CD14-positive monocyte (primary cell): Measurements from ENCODE around the gene MOB3A. TPM values are rescaled to one million over a fixed set of nuclear protein-coding genes. Genes with fewer than 3 reads are reported as not detected.

Experiments
- DNase-seq, 3 donors: peaks; one replicate each; pipeline ENCODE4 v3.0.0-alpha.2; 2011 to 2022
- H2AFZ ChIP-seq: 2 replicates; pipeline ENCODE4 v1.6.0; 2012; ENCODE audit warnings: mild to moderate bottlenecking, low read depth, low read length, inconsistent platforms; ENCODE audit not compliant: insufficient read depth, poor library complexity, severe bottlenecking
- H3K27ac ChIP-seq, 2 donors: 1 replicate in 1 of 2; 2 replicates in 1 of 2; pipeline ENCODE4 v1.5.1; 2012 to 2013; ENCODE audit warnings: low read length in 2 of 2, control low read depth in 1 of 2, inconsistent platforms in 1 of 2, low read depth in 1 of 2, mild to moderate bottlenecking in 1 of 2
- H3K27me3 ChIP-seq, 2 donors: one replicate each; pipeline versions ENCODE4 v1.6.0 to v1.6.1; 2011 to 2013; ENCODE audit warnings: low read length in 2 of 2; ENCODE audit not compliant: control insufficient read depth in 2 of 2, insufficient read depth in 2 of 2
- H3K36me3 ChIP-seq, 2 donors: replicated peaks in 1 of 2; 1 replicate in 1 of 2; 2 replicates in 1 of 2; pipeline versions ENCODE4 v1.5.1 to v1.6.1; 2012 to 2013; ENCODE audit warnings: low read length in 2 of 2, control low read depth in 1 of 2, inconsistent platforms in 1 of 2, mild to moderate bottlenecking in 1 of 2; ENCODE audit not compliant: insufficient read depth in 2 of 2, control insufficient read depth in 1 of 2
- H3K4me1 ChIP-seq, 2 donors: 1 replicate in 1 of 2; 2 replicates in 1 of 2; pipeline versions ENCODE4 v1.5.1 to v1.6.1; 2012 to 2013; ENCODE audit warnings: low read length in 2 of 2, control low read depth in 1 of 2, inconsistent platforms in 1 of 2, mild to moderate bottlenecking in 1 of 2, moderate library complexity in 1 of 2; ENCODE audit not compliant: insufficient read depth in 2 of 2, control insufficient read depth in 1 of 2
- H3K4me2 ChIP-seq: replicated peaks from 2 replicates; pipeline ENCODE3; 2012; ENCODE audit warnings: low read length, moderate library complexity, mild to moderate bottlenecking; ENCODE audit not compliant: poor library complexity, severe bottlenecking; ENCODE audit errors: extremely low read depth
- H3K4me3 ChIP-seq, 3 experiments: fragments of 200-600 bp in 1 of 3; sonication (generic) in 1 of 3; replicated peaks in 1 of 3; 1 replicate in 2 of 3; 2 replicates in 1 of 3; pipeline ENCODE4 v1.5.1; 2011 to 2013; ENCODE audit warnings: low read length in 3 of 3, mild to moderate bottlenecking in 3 of 3, control low read depth in 2 of 3, low read depth in 2 of 3, inconsistent platforms in 1 of 3, moderate library complexity in 1 of 3
- H3K79me2 ChIP-seq: 2 replicates; pipeline ENCODE4 v1.6.0; 2012; ENCODE audit warnings: mild to moderate bottlenecking, control low read depth, inconsistent platforms, low read length, moderate library complexity; ENCODE audit not compliant: insufficient read depth
- H3K9ac ChIP-seq: 2 replicates; pipeline ENCODE4 v1.6.0; 2017; ENCODE audit warnings: low read length, mild to moderate bottlenecking; ENCODE audit not compliant: insufficient read depth, poor library complexity, severe bottlenecking
- H3K9me3 ChIP-seq, 2 donors: replicated peaks in 1 of 2; 1 replicate in 1 of 2; 2 replicates in 1 of 2; pipeline versions ENCODE4 v1.5.1 to v1.6.1; 2012 to 2013; ENCODE audit warnings: low read length in 2 of 2, control low read depth in 1 of 2; ENCODE audit not compliant: control insufficient read depth in 1 of 2, insufficient read depth in 1 of 2
- H4K20me1 ChIP-seq: 2 replicates; pipeline ENCODE4 v1.6.0; 2012; ENCODE audit warnings: mild to moderate bottlenecking, low read length, control low read depth, moderate library complexity; ENCODE audit not compliant: insufficient read depth
- H3K27ac Mint-ChIP-seq, 7 donors: one replicate each; pipeline ENCODE4 v1.8.0; 2020; ENCODE audit warnings: mild to moderate bottlenecking in 7 of 7, mixed read lengths in 7 of 7, moderate library complexity in 6 of 7, inconsistent platforms in 2 of 7
- H3K27me3 Mint-ChIP-seq, 3 donors: one replicate each; pipeline ENCODE4 v1.8.0; 2021 to 2022; ENCODE audit warnings: low read depth in 3 of 3, mild to moderate bottlenecking in 3 of 3, mixed read lengths in 3 of 3, moderate library complexity in 3 of 3, inconsistent platforms in 1 of 3
- H3K36me3 Mint-ChIP-seq, 2 donors: one replicate each; pipeline ENCODE4 v1.8.0; 2020; ENCODE audit warnings: mixed read lengths in 2 of 2, inconsistent platforms in 1 of 2, mild to moderate bottlenecking in 1 of 2
- H3K4me1 Mint-ChIP-seq: one replicate; pipeline ENCODE4 v1.8.0; 2020; ENCODE audit warnings: mild to moderate bottlenecking, mixed read lengths
- H3K4me3 Mint-ChIP-seq, 2 donors: one replicate each; pipeline ENCODE4 v1.8.0; 2020; ENCODE audit warnings: mild to moderate bottlenecking in 2 of 2, mixed read lengths in 2 of 2, moderate library complexity in 1 of 2
- H3K9me3 Mint-ChIP-seq, 7 donors: one replicate each; pipeline ENCODE4 v1.8.0; 2020 to 2022; ENCODE audit warnings: mixed read lengths in 7 of 7, mild to moderate bottlenecking in 6 of 7, moderate library complexity in 6 of 7, inconsistent platforms in 2 of 7
- WGBS: methylation state at CpG from one replicate; pipeline ENCODE4 v1.1.5; 2013; ENCODE audit warnings: missing lambda C conversion rate; ENCODE audit not compliant: insufficient coverage; 5-methylcytosine and 5-hydroxymethylcytosine counted together
- intact Hi-C, 2 donors: fragments of 100-400 bp; cut with micrococcal nuclease; formaldehyde crosslinking; loops; one replicate each; pipeline versions ENCODE4 v1.15.0 to v1.15.1; 2023
- polyA plus RNA-seq, 3 donors: library from polyadenylated mRNA; depleted of rRNA in 1 of 3; unstranded in 2 of 3; stranded (reverse) in 1 of 3; fragments of 300-500 nt in 2 of 3; fragments of >200 nt in 1 of 3; fragmentation: Illumina TruSeq in 2 of 3; gene quantifications; 1 replicate in 2 of 3; 2 replicates in 1 of 3; pipeline ENCODE4 v1.2.3, GENCODE V29; 2012 to 2021
- TF ChIP-seq, protein P1 (sequence below): fragments of 200-600 bp; IDR thresholded peaks from one replicate; pipeline ENCODE4 v1.8.0; 2022; ENCODE audit warnings: antibody characterized with exemption, mild to moderate bottlenecking

The MOB3A gene
- polyA plus RNA-seq, 3 donors = 60.5 to 179 (median 96.3) TPM

DNA sequence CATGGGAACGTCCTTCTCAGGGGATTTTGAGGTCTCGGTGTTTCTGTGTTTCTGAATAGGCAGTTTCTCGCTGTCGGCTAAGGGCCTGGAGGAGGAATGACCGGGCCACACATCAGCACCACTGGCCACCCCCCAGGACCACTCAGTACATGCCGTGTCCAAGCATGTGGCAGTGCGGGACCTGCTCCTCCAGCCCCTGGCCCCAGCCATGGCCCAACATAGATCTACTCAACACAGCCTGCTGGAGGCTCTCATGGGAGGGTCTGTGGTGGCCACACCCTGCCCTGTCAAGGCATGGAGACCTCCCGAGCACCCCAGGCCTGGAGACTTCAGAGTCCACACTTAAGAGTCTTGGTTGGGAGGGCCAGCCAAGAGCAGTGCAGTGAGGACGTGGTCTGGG is 18.1 kb upstream of the MOB3A start:
- Mint-ChIP-seq H3K36me3 (peaks cover 72 to 97% of the 10 kb centered on the region in 2 donors), H3K4me1 (no peaks in the 10 kb centered on the region), H3K4me3 (no peak overlapping the region), H3K27ac (peak overlapping the region in 3 of 7 donors; percentile 26 to 82 (median 75)), H3K9me3 (no peaks in the 10 kb centered on the region), H3K27me3 (no peaks in the 10 kb centered on the region)
- 100% methylated on average over 2 of the region's 9 CpGs for WGBS
- Histone ChIP-seq H3K79me2 (no peaks in the 10 kb centered on the region), H3K4me2 (no peak overlapping the region), H3K27me3 (no peaks in the 10 kb centered on the region), H4K20me1 (peaks cover 77% of the 10 kb centered on the region), H3K9me3 (no peaks in the 10 kb centered on the region), H3K36me3 (peaks cover 97 to 99% of the 10 kb centered on the region in 2 donors), H3K27ac (no peak overlapping the region), H2AFZ (no peak overlapping the region), H3K4me3 (no peak overlapping the region), H3K9ac (no peak overlapping the region), H3K4me1 (no peaks in the 10 kb centered on the region)
- TF ChIP-seq, protein P1, sequence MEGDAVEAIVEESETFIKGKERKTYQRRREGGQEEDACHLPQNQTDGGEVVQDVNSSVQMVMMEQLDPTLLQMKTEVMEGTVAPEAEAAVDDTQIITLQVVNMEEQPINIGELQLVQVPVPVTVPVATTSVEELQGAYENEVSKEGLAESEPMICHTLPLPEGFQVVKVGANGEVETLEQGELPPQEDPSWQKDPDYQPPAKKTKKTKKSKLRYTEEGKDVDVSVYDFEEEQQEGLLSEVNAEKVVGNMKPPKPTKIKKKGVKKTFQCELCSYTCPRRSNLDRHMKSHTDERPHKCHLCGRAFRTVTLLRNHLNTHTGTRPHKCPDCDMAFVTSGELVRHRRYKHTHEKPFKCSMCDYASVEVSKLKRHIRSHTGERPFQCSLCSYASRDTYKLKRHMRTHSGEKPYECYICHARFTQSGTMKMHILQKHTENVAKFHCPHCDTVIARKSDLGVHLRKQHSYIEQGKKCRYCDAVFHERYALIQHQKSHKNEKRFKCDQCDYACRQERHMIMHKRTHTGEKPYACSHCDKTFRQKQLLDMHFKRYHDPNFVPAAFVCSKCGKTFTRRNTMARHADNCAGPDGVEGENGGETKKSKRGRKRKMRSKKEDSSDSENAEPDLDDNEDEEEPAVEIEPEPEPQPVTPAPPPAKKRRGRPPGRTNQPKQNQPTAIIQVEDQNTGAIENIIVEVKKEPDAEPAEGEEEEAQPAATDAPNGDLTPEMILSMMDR = no peak
- no peak for DNase-seq
- intact Hi-C loops = no loop called here

DNA sequence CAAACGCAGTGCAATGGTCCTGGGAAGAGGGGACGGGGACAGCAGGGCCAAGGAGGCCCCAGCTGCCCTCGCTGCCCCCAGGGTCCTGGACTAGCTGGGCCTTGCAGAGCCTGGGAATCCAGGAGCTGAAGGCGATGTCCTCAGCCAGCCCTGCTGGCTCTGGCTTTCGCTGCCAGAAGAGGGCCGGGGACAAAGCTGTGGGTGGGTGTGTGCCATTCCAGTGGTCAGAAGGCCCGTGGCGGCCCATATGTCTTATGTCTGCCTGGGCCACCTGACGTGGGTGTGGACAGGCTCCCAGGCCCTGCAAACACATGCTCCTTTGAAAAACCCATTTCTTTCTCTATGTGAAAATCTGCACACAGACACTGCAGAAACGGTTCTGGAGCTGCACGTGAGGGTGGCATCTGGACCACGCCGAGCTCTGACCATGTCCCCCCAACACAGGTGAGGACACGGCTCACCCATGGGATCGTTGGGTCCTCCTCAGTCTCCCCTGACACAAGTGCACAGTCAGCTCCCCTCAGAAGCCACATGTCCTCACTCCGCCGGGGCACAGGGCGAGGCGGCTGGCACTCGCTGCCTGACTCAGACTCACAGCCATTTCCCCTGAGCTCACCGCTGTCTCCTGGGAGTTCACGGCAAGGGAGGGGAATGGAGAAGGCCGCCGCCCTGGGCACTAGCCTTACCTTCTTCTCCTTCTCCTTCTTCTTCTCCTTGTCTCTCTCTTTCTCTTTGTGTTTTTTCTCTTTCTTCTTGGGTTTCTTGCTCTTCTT is 17.5 kb upstream of the MOB3A start:
- no peaks in the 10 kb centered on the region for H3K4me1 Mint-ChIP-seq
- H3K27ac Mint-ChIP-seq = peak overlapping the region in 2 of 7 donors; percentile 75 to 82
- Histone ChIP-seq H3K4me1 (no peaks in the 10 kb centered on the region), H3K4me2 (no peak overlapping the region), H3K9ac (no peak overlapping the region), H3K27ac (no peak overlapping the region), H4K20me1 (peaks cover 74% of the 10 kb centered on the region), H3K4me3 (no peak overlapping the region), H3K9me3 (no peaks in the 10 kb centered on the region), H3K79me2 (no peaks in the 10 kb centered on the region), H3K27me3 (no peaks in the 10 kb centered on the region), H3K36me3 (peaks cover 98 to 99% of the 10 kb centered on the region in 2 donors), H2AFZ (no peak overlapping the region)
- TF ChIP-seq, protein P1 = no peak
- no peak for DNase-seq
- intact Hi-C loops = no loop called here
- no peak overlapping the region for H3K4me3 Mint-ChIP-seq
- 98% methylated on average over 16 of the region's 24 CpGs for WGBS
- H3K9me3 Mint-ChIP-seq = no peaks in the 10 kb centered on the region
- peaks cover 70 to 95% of the 10 kb centered on the region in 2 donors for H3K36me3 Mint-ChIP-seq
- H3K27me3 Mint-ChIP-seq = no peaks in the 10 kb centered on the region
